Mesenteric fat pad (tissue), 1 donor: Measurements from ENCODE around the gene CLEC4D. TPM values are rescaled to one million over a fixed set of nuclear protein-coding genes. Genes with fewer than 3 reads are reported as not detected.
"Not testable (repeated sequence)": the region's sequence is repeated elsewhere in the genome, so short reads cannot be mapped to it uniquely, and the experiment has no call there.

ENCODE experiments used
- DNase-seq: peaks from one replicate; pipeline ENCODE4 v3.0.0-alpha.2; 2020; ENCODE audit warnings: low spot score
- total RNA-seq: library from RNA; stranded (reverse); fragmentation: NEBNext Ultra II Directional; extraction: Animal tissue kit (Norgen Biotek cat#: 25700); gene quantifications from one replicate; pipeline ENCODE4 v1.2.1, GENCODE V29; 2021
- donor health status: DM: yes; HTN: yes; CAD: no.

Gene CLEC4D
- total RNA-seq, 1 donor from 2014 or later: 4.8 TPM

DNA sequence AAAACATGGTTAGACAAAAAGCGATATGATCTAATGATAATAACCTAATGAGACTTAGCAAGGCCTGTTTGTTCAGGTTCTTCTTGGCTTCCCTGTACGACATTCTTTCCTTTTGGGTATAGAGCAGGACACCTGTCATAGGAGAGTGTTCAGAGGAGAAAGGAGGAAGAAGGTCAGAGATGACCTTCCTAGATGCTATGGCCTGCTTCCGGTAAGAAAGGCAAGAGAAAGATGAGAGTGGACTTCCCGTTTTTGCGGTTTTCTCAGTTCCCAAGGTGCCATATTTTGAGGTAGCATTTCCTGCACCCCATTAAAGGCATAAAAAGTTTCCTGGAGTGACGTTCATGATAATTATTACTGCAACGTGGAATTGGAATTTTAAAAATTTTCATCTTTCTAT, 18.7 kb downstream of the CLEC4D start:
- DNase-seq: no peak

- not testable (repeated sequence) for DNase-seq
Measured at GRCh38 chr12:8537820-8538219, 24.5 kb downstream of the CLEC4D start.

DNA sequence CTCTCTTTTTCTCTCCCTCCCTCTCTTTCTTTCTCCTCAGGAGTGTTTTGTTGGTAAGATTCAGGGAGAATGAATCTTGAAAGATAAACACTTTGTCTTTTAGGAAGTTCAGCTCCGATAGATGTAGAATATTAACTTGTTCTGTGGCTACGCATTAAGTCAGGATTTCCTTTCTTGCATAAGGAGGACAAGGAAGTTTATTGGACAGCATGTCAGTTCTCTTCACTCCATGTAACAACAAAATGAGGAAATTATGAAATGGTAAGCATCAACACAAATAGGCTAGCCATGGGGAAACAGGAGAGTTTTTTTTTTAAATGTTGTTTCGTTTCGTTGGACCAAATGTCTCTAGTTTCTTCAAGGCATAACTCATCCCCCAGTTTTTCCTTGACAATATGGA, 27.5 kb downstream of the CLEC4D start, which contains the start of gene CLEC4E:
Gene CLEC4E, minus strand, starts transcription at position 75 of the 400 bp plus-strand sequence. CDS start 108 bp downstream, outside the sequence.
- DNase-seq: not testable (repeated sequence)

GRCh38 chr12:8541562-8541961, 28.3 kb downstream of the CLEC4D start:
- DNase-seq: no peak

GRCh38 chr12:8544295-8544694, 31.0 kb downstream of the CLEC4D start:
- DNase-seq: no peak

- DNase-seq: no peak
Measured at GRCh38 chr12:8546591-8546990, 33.3 kb downstream of the CLEC4D start.

DNA sequence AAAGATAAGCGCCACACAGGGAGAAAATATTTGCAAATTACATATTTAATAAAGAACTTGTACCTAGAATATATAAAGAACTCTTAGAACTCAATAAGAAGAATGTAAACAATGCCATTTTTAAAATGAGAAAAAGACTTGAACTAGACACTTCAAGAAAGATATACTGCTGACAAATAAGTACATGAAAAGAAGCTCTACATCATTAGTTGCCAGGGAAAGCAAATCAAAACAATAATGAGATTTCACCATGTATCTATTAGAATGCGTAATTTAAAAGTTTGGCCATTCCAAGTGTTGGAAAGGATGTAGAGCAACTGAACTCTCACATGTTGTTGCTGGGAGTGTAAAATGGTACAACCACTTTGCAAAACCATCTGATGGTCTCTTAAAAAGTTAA, 34.3 kb downstream of the CLEC4D start:
- DNase-seq: no peak

DNA sequence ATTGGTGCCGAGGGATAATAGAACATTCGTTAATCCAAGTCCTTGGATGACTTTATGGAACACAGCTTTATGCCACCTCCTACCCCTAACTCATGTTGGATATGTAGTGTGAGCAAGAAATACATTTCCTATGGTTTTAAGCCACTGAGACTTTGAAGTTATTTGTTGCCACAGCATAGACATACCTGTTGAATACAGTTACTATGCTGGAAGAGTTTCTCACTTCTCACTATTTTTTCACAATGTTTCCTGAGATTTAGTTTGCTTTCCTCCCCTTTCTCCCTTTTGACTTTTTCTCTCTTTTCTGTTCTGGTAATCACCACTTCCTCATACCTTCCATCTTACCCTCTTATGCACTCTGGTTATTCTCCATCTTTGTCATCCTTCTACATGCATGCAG, 34.9 kb downstream of the CLEC4D start:
- no peak for DNase-seq

- DNase-seq: no peak
Measured at GRCh38 chr12:8549381-8549780, 36.1 kb downstream of the CLEC4D start.

GRCh38 chr12:8553088-8553627, 39.9 kb downstream of the CLEC4D start:
- DNase-seq: no peak

DNA sequence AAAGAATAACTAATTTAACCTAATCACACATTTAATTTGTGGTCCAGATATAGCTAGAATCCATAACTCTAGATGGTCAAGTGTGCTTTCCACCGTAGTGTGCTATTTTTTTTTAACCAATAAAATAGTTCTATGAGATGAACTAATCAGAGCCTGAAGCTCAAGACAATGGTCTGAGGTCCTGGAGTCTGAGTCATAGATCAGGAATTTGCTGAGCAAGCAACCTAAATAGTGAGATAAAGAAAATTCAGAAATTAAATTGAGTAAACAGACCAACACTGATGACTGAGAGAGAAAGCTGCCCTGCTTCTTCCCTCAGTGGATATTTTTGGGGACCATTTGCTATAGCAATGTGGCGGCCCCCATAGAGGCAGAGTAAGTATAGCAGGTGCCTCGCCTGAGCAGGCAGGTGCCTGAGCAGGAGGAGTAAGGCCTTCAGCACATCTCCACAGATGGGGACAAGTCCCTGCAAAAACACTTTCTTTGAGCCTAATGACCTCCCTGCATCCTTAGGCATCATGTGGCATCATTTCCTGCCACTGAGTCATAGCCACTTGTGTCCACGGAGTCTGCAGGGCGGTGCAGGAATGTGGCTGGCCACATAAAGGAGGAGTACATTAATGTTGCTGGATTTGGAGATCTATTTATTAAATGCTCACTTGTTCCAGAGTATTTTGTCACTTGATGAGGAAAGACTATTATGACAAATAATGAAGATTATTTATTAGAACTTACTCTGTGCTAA, 41.3 kb downstream of the CLEC4D start:
- DNase-seq: no peak

GRCh38 chr12:8556531-8557097, 43.3 kb downstream of the CLEC4D start:
- no peak for DNase-seq

GRCh38 chr12:8559676-8560075, 46.4 kb downstream of the CLEC4D start:
- DNase-seq: no peak

- DNase-seq: no peak
Measured at GRCh38 chr12:8561011-8561410, 47.7 kb downstream of the CLEC4D start.

GRCh38 chr12:8562310-8562709, 49.0 kb downstream of the CLEC4D start:
- DNase-seq: no peak

GRCh38 chr12:8563356-8563755, 50.1 kb downstream of the CLEC4D start:
- no peak for DNase-seq

- no peak for DNase-seq
Measured at GRCh38 chr12:8564656-8565055, 51.4 kb downstream of the CLEC4D start.

DNA sequence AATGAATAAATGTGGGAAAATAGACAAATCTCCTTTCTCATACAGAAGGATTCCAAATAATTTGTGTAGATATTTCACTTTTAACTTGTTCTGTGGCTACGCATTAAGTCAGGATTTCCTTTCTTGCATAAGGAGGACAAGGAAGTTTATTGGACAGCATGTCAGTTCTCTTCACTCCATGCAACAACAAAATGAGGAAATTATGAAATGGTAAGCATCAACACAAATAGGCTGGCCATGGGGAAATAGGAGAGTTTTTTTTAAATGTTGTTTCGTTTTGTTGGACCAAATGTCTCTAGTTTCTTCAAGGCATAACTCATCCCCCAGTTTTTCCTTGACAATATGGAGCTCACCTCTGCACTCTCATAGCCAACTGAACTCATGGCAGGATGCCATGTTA, 52.7 kb downstream of the CLEC4D start:
- DNase-seq: not testable (repeated sequence)

DNA sequence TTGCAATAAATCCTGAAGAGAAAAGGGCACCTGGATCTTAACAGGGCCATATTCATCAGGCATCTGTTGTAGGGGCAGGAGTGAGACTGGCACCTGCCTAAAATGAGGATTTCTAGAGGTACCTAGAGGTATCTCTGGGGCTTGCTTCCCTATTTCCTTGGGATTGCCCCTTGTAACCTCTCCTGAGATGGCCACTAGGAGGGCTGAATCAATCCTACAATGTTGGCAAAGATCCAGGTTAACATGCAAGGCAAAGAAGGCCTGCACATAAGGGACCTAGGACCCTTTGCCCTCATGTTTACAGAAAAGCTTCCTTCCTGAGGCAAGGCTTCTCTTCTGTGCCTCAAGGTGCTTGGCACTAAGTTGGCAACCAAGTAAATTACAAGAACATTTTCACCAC, 53.2 kb downstream of the CLEC4D start:
- DNase-seq: no peak
